A549 (cell line): ENCODE measurements around the gene ZNF525. TPM values are rescaled to one million over a fixed set of nuclear protein-coding genes. Genes with fewer than 3 reads are reported as not detected.
"Not testable (repeated sequence)": the region's sequence is repeated elsewhere in the genome, so short reads cannot be mapped to it uniquely, and the experiment has no call there.

Experiments used
- ATAC-seq, 2 experiments: fragments of 200-7000 bp in 1 of 2; fragments of >200 bp in 1 of 2; cut with Nextera tagmentation in 1 of 2; cut with Tn5 transposase in 1 of 2; 3 replicates each; pipeline versions ENCODE4 v1.8.0 to v1.9.1; 2018 to 2020; ENCODE audit warnings: mild to moderate bottlenecking in 1 of 2, moderate library complexity in 1 of 2
- CTCF ChIA-PET: fragments of 300-600 bp; sonication (Branson Sonifier 250); formaldehyde crosslinking; extraction: SDS; loops from one replicate; lab custom pipeline; 2021; ENCODE audit warnings: antibody characterized with exemption, inconsistent platforms; lab: Yijun Ruan, JAX
- POLR2A ChIA-PET: fragments of 350-600 bp; formaldehyde crosslinking; extraction: SDS; loops from one replicate; lab custom pipeline; 2021; ENCODE audit warnings: antibody characterized with exemption, inconsistent platforms; lab: Yijun Ruan, JAX
- DNase-seq, 2 experiments: peaks; one replicate each; pipeline versions ENCODE4 v3.0.0 to v3.0.0-alpha.2; 2011 to 2016; ENCODE audit warnings: low read depth in 1 of 2, low spot score in 1 of 2
- FAIRE-seq: peaks from 2 replicates; lab custom pipeline; 2011; peaks lifted over from hg19 to GRCh38; lab: Jason Lieb, UNC
- H3K27ac ChIP-seq, 2 experiments: fragments of >200 bp; sonication (Bioruptor Twin); formaldehyde crosslinking; 3 replicates each; pipeline ENCODE4 v1.5.1; 2016 to 2017
- H3K4me1 ChIP-seq: fragments of >200 bp; sonication (Bioruptor Twin); formaldehyde crosslinking; 3 replicates; pipeline ENCODE4 v1.6.1; 2016
- H3K4me2 ChIP-seq: fragments of >200 bp; sonication (Bioruptor Twin); formaldehyde crosslinking; 3 replicates; pipeline ENCODE4 v1.6.1; 2016
- H3K4me3 ChIP-seq: fragments of >200 bp; sonication (Bioruptor Twin); formaldehyde crosslinking; 3 replicates; pipeline ENCODE4 v1.5.1; 2016
- H3K9me3 ChIP-seq: fragments of >200 bp; sonication (Bioruptor Twin); formaldehyde crosslinking; 3 replicates; pipeline ENCODE4 v1.6.1; 2016
- CEBPB ChIP-seq, 2 experiments: fragments of >200 bp in 1 of 2; sonication (Bioruptor Twin) in 1 of 2; formaldehyde crosslinking in 1 of 2; IDR thresholded peaks; 2 replicates each; pipeline ENCODE4 v1.6.1; 2012 to 2016
- CHD2 ChIP-seq: fragments of 150-350 bp; IDR thresholded peaks from 2 replicates; pipeline ENCODE4 v1.6.1; 2014; ENCODE audit warnings: low read length; ENCODE audit not compliant: partially characterized antibody
- CHD4 ChIP-seq: fragments of 200-600 bp; sonication (generic); IDR thresholded peaks from 2 replicates; pipeline ENCODE4 v1.6.1; 2016; ENCODE audit warnings: antibody characterized with exemption, mild to moderate bottlenecking, borderline replicate concordance
- EHF ChIP-seq: fragments of 250-450 bp; sonication (Bioruptor Pico); IDR thresholded peaks from 2 replicates; pipeline ENCODE4 v1.5.0; 2020; ENCODE audit warnings: mild to moderate bottlenecking
- ELK1 ChIP-seq: fragments of 150-350 bp; IDR thresholded peaks from 2 replicates; pipeline ENCODE4 v1.6.1; 2014; ENCODE audit warnings: low read depth, mild to moderate bottlenecking, low read length
- EP300 ChIP-seq, 2 experiments: fragments of >200 bp; sonication (Bioruptor Twin); formaldehyde crosslinking; IDR thresholded peaks; 2 replicates in 1 of 2; 3 replicates in 1 of 2; pipeline ENCODE4 v1.6.1; 2016 to 2017
- ESRRA ChIP-seq: fragments of 150-350 bp; IDR thresholded peaks from 2 replicates; pipeline ENCODE4 v1.6.1; 2014; ENCODE audit warnings: mild to moderate bottlenecking, low read length, borderline replicate concordance
- HMGXB4 ChIP-seq: fragments of 250-450 bp; sonication (Bioruptor Pico); IDR thresholded peaks from 2 replicates; pipeline ENCODE4 v1.5.0; 2021; ENCODE audit warnings: mild to moderate bottlenecking, moderate library complexity, borderline replicate concordance
- HOXA7 ChIP-seq: fragments of 250-450 bp; sonication (Bioruptor Pico); IDR thresholded peaks from 2 replicates; pipeline ENCODE4 v1.5.0; 2020; ENCODE audit warnings: mild to moderate bottlenecking, moderate library complexity
- KDM1A ChIP-seq: fragments of 200-600 bp; sonication (generic); IDR thresholded peaks from 2 replicates; pipeline ENCODE4 v1.6.1; 2016; ENCODE audit warnings: low read depth, mild to moderate bottlenecking
- MAFK ChIP-seq: fragments of 450-650 bp; IDR thresholded peaks from 2 replicates; pipeline ENCODE4 v1.6.1; 2014; ENCODE audit not compliant: partially characterized antibody
- NPAS2 ChIP-seq: fragments of 250-450 bp; sonication (Bioruptor Pico); IDR thresholded peaks from 2 replicates; pipeline ENCODE4 v1.8.0; 2022; ENCODE audit warnings: mild to moderate bottlenecking, moderate library complexity, borderline replicate concordance
- PBX3 ChIP-seq: IDR thresholded peaks from 2 replicates; pipeline ENCODE4 v1.6.1; 2012
- PHF8 ChIP-seq: fragments of 200-600 bp; sonication (generic); IDR thresholded peaks from 2 replicates; pipeline ENCODE4 v1.6.1; 2016; ENCODE audit warnings: low read depth, mild to moderate bottlenecking, antibody characterized with exemption, moderate library complexity, borderline replicate concordance
- POLR2A ChIP-seq: IDR thresholded peaks from 2 replicates; pipeline ENCODE4 v1.6.1; 2012; ENCODE audit warnings: mild to moderate bottlenecking, low read length
- RAD21 ChIP-seq, 2 experiments: fragments of >200 bp in 1 of 2; sonication (Bioruptor Twin) in 1 of 2; formaldehyde crosslinking in 1 of 2; IDR thresholded peaks in 1 of 2; conservative IDR thresholded peaks in 1 of 2; 2 replicates in 1 of 2; 3 replicates in 1 of 2; pipeline ENCODE4 v1.6.1; 2012 to 2018; ENCODE audit warnings: inconsistent platforms in 1 of 2
- RARB ChIP-seq: fragments of 250-450 bp; sonication (Bioruptor Pico); IDR thresholded peaks from 2 replicates; pipeline ENCODE4 v1.8.0; 2021; ENCODE audit warnings: mild to moderate bottlenecking, moderate library complexity
- RCOR1 ChIP-seq: fragments of 150-350 bp; IDR thresholded peaks from 2 replicates; pipeline ENCODE4 v1.6.1; 2014; ENCODE audit warnings: antibody characterized with exemption, low read length, low read depth
- RNF2 ChIP-seq: fragments of 200-600 bp; sonication (generic); IDR thresholded peaks from 2 replicates; pipeline ENCODE4 v1.6.1; 2016; ENCODE audit warnings: low read depth, mild to moderate bottlenecking, antibody characterized with exemption, moderate library complexity, borderline replicate concordance
- SMC3 ChIP-seq: fragments of >200 bp; sonication (Bioruptor Twin); formaldehyde crosslinking; IDR thresholded peaks from 3 replicates; pipeline ENCODE4 v1.6.1; 2018; ENCODE audit warnings: inconsistent platforms
- SREBF2 ChIP-seq: fragments of 450-650 bp; IDR thresholded peaks from 2 replicates; pipeline ENCODE4 v1.6.1; 2014; ENCODE audit warnings: mild to moderate bottlenecking, moderate library complexity
- TP53 ChIP-seq: fragments of 250-450 bp; sonication (Bioruptor Pico); IDR thresholded peaks from 2 replicates; pipeline ENCODE4 v1.5.0; 2021; ENCODE audit warnings: mild to moderate bottlenecking, moderate library complexity
- ZFP36 ChIP-seq: fragments of 450-650 bp; IDR thresholded peaks from 2 replicates; pipeline ENCODE4 v1.6.1; 2014; ENCODE audit warnings: borderline replicate concordance; ENCODE audit not compliant: partially characterized antibody
- ZNF302 ChIP-seq: fragments of 250-450 bp; sonication (Bioruptor Pico); IDR thresholded peaks from 2 replicates; pipeline ENCODE4 v1.9.0; 2021; ENCODE audit warnings: inconsistent platforms, mild to moderate bottlenecking, moderate library complexity
- ZSCAN20 ChIP-seq: fragments of 250-450 bp; sonication (Bioruptor Pico); IDR thresholded peaks from 2 replicates; pipeline ENCODE4 v1.8.0; 2022; ENCODE audit warnings: mild to moderate bottlenecking, moderate library complexity
- WGBS: methylation state at CpG from one replicate; pipeline ENCODE4 v1.1.6; 2017; ENCODE audit errors: missing lambda C conversion rate; 5-methylcytosine and 5-hydroxymethylcytosine counted together
- polyA plus RNA-seq, 4 experiments: library from polyadenylated mRNA; depleted of rRNA in 3 of 4; stranded (reverse); fragments of >200 nt; fragmentation: RNase III in 1 of 4; extraction: RNeasy Plus Mini Kit Qiagen cat#74134 plus additional on column Dnase treatment in 1 of 4; gene quantifications; 2 replicates in 3 of 4; 3 replicates in 1 of 4; pipeline ENCODE4 v1.2.3, GENCODE V29; 2011 to 2017
- TF ChIP-seq, protein P1 (sequence below): fragments of >200 bp; sonication (Bioruptor Twin); formaldehyde crosslinking; IDR thresholded peaks from 3 replicates; pipeline ENCODE4 v1.5.1; 2016
- TF ChIP-seq, protein P2 (sequence below): IDR thresholded peaks from 2 replicates; pipeline ENCODE4 v1.6.1; 2012; ENCODE audit warnings: low read depth, borderline replicate concordance
- TF ChIP-seq, protein P3 (sequence below): fragments of >200 bp; sonication (Bioruptor Twin); formaldehyde crosslinking; IDR thresholded peaks from 3 replicates; pipeline ENCODE4 v1.6.1; 2016
- TF ChIP-seq, protein P4 (sequence below): fragments of 250-450 bp; sonication (Bioruptor Pico); IDR thresholded peaks from 2 replicates; pipeline ENCODE4 v1.5.0; 2020; ENCODE audit warnings: low read depth, mild to moderate bottlenecking, moderate library complexity

The ZNF525 gene
- polyA plus RNA-seq, 2 of the 4 experiments (the other 2 are of a cell fraction), result 0.12 to 1.00 TPM

- TF ChIP-seq, protein P1, sequence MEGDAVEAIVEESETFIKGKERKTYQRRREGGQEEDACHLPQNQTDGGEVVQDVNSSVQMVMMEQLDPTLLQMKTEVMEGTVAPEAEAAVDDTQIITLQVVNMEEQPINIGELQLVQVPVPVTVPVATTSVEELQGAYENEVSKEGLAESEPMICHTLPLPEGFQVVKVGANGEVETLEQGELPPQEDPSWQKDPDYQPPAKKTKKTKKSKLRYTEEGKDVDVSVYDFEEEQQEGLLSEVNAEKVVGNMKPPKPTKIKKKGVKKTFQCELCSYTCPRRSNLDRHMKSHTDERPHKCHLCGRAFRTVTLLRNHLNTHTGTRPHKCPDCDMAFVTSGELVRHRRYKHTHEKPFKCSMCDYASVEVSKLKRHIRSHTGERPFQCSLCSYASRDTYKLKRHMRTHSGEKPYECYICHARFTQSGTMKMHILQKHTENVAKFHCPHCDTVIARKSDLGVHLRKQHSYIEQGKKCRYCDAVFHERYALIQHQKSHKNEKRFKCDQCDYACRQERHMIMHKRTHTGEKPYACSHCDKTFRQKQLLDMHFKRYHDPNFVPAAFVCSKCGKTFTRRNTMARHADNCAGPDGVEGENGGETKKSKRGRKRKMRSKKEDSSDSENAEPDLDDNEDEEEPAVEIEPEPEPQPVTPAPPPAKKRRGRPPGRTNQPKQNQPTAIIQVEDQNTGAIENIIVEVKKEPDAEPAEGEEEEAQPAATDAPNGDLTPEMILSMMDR, result peak; percentile 22; the same call in 2 of the 3 replicates
- no peak for TF ChIP-seq RAD21 (conservative IDR thresholded peaks at IDR 0.05 in 1 of 2, IDR thresholded peaks at IDR 0.05 in 1 of 2)
- TF ChIP-seq ZNF302 (CRISPR knock-in tag), result no peak
- TF ChIP-seq ZFP36, result no peak
- no peak for TF ChIP-seq SMC3
- TF ChIP-seq, protein P2, sequence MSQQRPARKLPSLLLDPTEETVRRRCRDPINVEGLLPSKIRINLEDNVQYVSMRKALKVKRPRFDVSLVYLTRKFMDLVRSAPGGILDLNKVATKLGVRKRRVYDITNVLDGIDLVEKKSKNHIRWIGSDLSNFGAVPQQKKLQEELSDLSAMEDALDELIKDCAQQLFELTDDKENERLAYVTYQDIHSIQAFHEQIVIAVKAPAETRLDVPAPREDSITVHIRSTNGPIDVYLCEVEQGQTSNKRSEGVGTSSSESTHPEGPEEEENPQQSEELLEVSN, result peak; percentile 68; the same call in 1 of the 2 replicates
- TF ChIP-seq PBX3, result no peak
- no peak for TF ChIP-seq KDM1A
- TF ChIP-seq MAFK, result no peak
- no peak for TF ChIP-seq HOXA7 (CRISPR knock-in tag)
- no peak for TF ChIP-seq CHD2
- no peak for TF ChIP-seq EP300 (IDR thresholded peaks at IDR 0.05)
- no peak for TF ChIP-seq RNF2
- no peak for TF ChIP-seq CHD4
- TF ChIP-seq, protein P3, sequence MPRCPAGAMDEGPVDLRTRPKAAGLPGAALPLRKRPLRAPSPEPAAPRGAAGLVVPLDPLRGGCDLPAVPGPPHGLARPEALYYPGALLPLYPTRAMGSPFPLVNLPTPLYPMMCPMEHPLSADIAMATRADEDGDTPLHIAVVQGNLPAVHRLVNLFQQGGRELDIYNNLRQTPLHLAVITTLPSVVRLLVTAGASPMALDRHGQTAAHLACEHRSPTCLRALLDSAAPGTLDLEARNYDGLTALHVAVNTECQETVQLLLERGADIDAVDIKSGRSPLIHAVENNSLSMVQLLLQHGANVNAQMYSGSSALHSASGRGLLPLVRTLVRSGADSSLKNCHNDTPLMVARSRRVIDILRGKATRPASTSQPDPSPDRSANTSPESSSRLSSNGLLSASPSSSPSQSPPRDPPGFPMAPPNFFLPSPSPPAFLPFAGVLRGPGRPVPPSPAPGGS, result 0 out of 3 replicates have a peak, but pooled peaks have one; percentile 32
- no peak for TF ChIP-seq TP53 (CRISPR knock-in tag)
- TF ChIP-seq RARB (CRISPR knock-in tag), result no peak
- TF ChIP-seq, protein P4, sequence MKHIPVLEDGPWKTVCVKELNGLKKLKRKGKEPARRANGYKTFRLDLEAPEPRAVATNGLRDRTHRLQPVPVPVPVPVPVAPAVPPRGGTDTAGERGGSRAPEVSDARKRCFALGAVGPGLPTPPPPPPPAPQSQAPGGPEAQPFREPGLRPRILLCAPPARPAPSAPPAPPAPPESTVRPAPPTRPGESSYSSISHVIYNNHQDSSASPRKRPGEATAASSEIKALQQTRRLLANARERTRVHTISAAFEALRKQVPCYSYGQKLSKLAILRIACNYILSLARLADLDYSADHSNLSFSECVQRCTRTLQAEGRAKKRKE, result no peak
- no peak for TF ChIP-seq NPAS2 (CRISPR knock-in tag)
- TF ChIP-seq SREBF2, result no peak
- no peak for TF ChIP-seq RCOR1
- no peak for TF ChIP-seq EHF (CRISPR knock-in tag)
- no peak for TF ChIP-seq ESRRA
- peak; percentile 91; the same call in 1 of the 2 replicates for TF ChIP-seq PHF8
- no peak for TF ChIP-seq ELK1
- no peak for TF ChIP-seq CEBPB (IDR thresholded peaks at IDR 0.05)
- no peak for TF ChIP-seq HMGXB4 (CRISPR knock-in tag)
- peak; percentile 74 for TF ChIP-seq POLR2A
- TF ChIP-seq ZSCAN20 (CRISPR knock-in tag), result no peak
These were observed 29.7 kb downstream of the ZNF525 start, which contains the start of gene ZNF765 (continued) for GRCh38 chr19:53394974-53395839.

DNA sequence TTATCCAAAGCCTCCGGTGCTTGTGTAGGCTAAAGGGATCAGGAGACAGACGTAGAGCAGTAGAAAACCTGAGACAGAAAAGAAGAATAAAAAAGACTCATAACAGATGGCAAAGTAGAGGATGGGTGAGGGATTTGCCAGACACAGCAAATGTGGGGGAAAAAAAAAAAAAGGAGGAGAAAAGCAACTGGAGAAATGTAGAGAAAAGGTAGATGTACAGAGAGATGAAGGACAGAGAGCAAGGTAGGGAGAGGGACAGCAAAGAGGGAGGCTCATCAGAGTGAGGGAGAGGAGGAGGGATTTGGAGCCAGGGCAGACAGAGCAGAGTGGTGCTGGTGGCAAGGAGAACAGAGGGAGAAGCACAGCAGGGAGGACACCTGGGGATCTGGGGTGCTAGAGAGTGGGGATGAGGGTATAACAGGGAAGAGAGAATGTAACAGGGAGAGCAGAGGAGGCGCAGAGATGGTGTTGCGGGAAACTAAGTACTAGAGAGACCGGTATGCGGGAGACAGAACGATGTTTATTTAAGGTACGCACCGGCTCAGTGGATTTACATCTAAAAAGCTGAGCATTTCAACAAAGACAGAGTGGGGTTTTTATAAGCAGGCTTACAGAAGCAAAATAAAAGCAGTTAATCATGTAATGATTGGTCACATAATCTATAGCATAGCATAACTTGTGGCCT is 30.5 kb downstream of the ZNF525 start:
- Histone ChIP-seq H3K27ac (peak overlapping the region; percentile 80 to 85; a peak in 5 of 6 replicates), H3K9me3 (peaks cover 80% of the 10 kb centered on the region), H3K4me2 (peak overlapping the region; percentile 95), H3K4me3 (peak overlapping the region; percentile 99)
- DNase-seq, CTCF ChIA-PET, FAIRE-seq, H3K4me1 ChIP-seq: not testable (repeated sequence)
- POLR2A ChIA-PET, result interaction anchor here (0.6 to 1.6 kb wide), 3 partner anchors 59 to 285 kb away, joined by 3 to 10 read pairs (median 4); no protein-coding TSS in a partner anchor
- whole genome bisulfite sequencing, result 76% methylated on average over 9 of the region's 9 CpGs
- peak in 1 of 2 experiments; percentile 5; a peak in 2 of 6 replicates for ATAC-seq
